Gastroesophageal sphincter (tissue), 4 donors: Measurements from ENCODE around the gene GALNT17. TPM values are rescaled to one million over a fixed set of nuclear protein-coding genes. Genes with fewer than 3 reads are reported as not detected.

ENCODE experiments used
- ATAC-seq: fragments of 150-250 bp; one replicate; pipeline ENCODE4 v1.9.1; 2016; ENCODE audit warnings: mild to moderate bottlenecking, moderate library complexity
- H3K27ac ChIP-seq, 4 donors: fragments of 200-600 bp; sonication (generic) in 3 of 4; 1 replicate in 3 of 4; 2 replicates in 1 of 4; pipeline ENCODE4 v1.5.1; 2016 to 2019
- H3K27me3 ChIP-seq: fragments of 200-600 bp; sonication (generic); one replicate; pipeline ENCODE4 v1.5.1; 2019
- H3K36me3 ChIP-seq, 2 donors: fragments of 200-600 bp; sonication (generic); one replicate each; pipeline ENCODE4 v1.5.1; 2019; ENCODE audit warnings: control low read depth in 1 of 2
- H3K4me1 ChIP-seq, 3 donors: fragments of 200-600 bp; sonication (generic); 1 replicate in 2 of 3; 2 replicates in 1 of 3; pipeline ENCODE4 v1.5.1; 2016 to 2019; ENCODE audit warnings: control low read depth in 2 of 3
- H3K4me3 ChIP-seq, 2 donors: fragments of 200-600 bp; sonication (generic); one replicate each; pipeline ENCODE4 v1.5.1; 2019; ENCODE audit warnings: mild to moderate bottlenecking in 1 of 2, moderate library complexity in 1 of 2
- H3K9me3 ChIP-seq, 3 donors: fragments of 200-600 bp; sonication (generic); one replicate each; pipeline ENCODE4 v1.5.1; 2017 to 2019; ENCODE audit warnings: control low read depth in 2 of 3
- EP300 ChIP-seq: sonication (generic); formaldehyde crosslinking; IDR thresholded peaks from one replicate; pipeline ENCODE4 v1.6.1; 2017; ENCODE audit warnings: antibody characterized with exemption, mild to moderate bottlenecking
- POLR2A ChIP-seq, 2 donors: fragments of 450-650 bp; IDR thresholded peaks; one replicate each; pipeline ENCODE4 v1.6.1; 2017; ENCODE audit warnings: antibody characterized with exemption in 2 of 2, mild to moderate bottlenecking in 2 of 2, moderate library complexity in 1 of 2
- POLR2AphosphoS5 ChIP-seq: sonication (generic); formaldehyde crosslinking; IDR thresholded peaks from one replicate; pipeline ENCODE4 v1.6.1; 2017; ENCODE audit warnings: antibody characterized with exemption
- WGBS, 2 donors: methylation state at CpG; one replicate each; pipeline ENCODE4 v1.1.5; 2018; ENCODE audit warnings: low coverage in 1 of 2; 5-methylcytosine and 5-hydroxymethylcytosine counted together
- total RNA-seq, 4 donors: library from RNA; depleted of rRNA; stranded (reverse); fragments of >200 nt; gene quantifications; one replicate each; pipeline ENCODE4 v1.1.0, GENCODE V29; 2016
- TF ChIP-seq, protein P1 (sequence below), 4 experiments: fragments of 200-600 bp in 2 of 4; fragments of 450-650 bp in 2 of 4; sonication (generic) in 1 of 4; IDR thresholded peaks; one replicate each; pipeline ENCODE4 v1.5.1; 2017 to 2019; ENCODE audit warnings: antibody characterized with exemption in 4 of 4, mild to moderate bottlenecking in 2 of 4, moderate library complexity in 2 of 4

The GALNT17 gene
- total RNA-seq, 4 donors from 2014 or later = 16.7 to 93.2 (median 34.8) TPM

- H3K4me1 ChIP-seq = peaks cover 0 to 14% (median 0%) of the 10 kb centered on the region in 3 donors
- ATAC-seq = no peak
- no peak overlapping the region for H3K4me3 ChIP-seq
- no peaks in the 10 kb centered on the region for H3K9me3 ChIP-seq
- H3K36me3 ChIP-seq = no peaks in the 10 kb centered on the region
- TF ChIP-seq, protein P1, sequence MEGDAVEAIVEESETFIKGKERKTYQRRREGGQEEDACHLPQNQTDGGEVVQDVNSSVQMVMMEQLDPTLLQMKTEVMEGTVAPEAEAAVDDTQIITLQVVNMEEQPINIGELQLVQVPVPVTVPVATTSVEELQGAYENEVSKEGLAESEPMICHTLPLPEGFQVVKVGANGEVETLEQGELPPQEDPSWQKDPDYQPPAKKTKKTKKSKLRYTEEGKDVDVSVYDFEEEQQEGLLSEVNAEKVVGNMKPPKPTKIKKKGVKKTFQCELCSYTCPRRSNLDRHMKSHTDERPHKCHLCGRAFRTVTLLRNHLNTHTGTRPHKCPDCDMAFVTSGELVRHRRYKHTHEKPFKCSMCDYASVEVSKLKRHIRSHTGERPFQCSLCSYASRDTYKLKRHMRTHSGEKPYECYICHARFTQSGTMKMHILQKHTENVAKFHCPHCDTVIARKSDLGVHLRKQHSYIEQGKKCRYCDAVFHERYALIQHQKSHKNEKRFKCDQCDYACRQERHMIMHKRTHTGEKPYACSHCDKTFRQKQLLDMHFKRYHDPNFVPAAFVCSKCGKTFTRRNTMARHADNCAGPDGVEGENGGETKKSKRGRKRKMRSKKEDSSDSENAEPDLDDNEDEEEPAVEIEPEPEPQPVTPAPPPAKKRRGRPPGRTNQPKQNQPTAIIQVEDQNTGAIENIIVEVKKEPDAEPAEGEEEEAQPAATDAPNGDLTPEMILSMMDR (IDR thresholded peaks at IDR 0.05) = no peak
- no peak for TF ChIP-seq POLR2A (IDR thresholded peaks at IDR 0.05)
- no peak for TF ChIP-seq EP300
- TF ChIP-seq POLR2AphosphoS5 = no peak
- H3K27me3 ChIP-seq = no peaks in the 10 kb centered on the region
- H3K27ac ChIP-seq = no peak overlapping the region
- 82 to 84% methylated on average over 6 to 7 of the region's 7 CpGs for WGBS, 2 donors
Measured at GRCh38 chr7:71504697-71505441, 372.9 kb downstream of the GALNT17 start.

DNA sequence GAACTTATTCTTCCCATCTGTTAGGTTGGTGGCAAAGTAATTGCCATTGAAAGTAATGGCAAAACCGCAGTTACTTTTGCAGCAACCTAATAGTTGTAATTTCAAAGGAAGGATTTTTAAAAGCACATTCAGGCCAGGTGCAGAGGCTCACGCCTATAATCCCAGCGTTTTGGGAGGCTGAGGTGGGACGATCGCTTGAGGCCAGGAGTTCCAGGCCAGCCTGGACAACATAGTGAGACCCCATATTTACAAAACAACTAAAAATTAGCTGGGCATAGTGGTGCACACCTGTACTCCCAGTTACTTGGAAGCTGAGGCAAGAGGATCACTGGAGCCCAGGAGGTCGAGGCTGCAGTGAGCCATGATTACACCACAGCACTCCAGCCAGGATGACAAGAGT, 374.9 kb downstream of the GALNT17 start:
- TF ChIP-seq, protein P1 (IDR thresholded peaks at IDR 0.05) = no peak
- TF ChIP-seq POLR2A (IDR thresholded peaks at IDR 0.05) (no peak), POLR2AphosphoS5 (no peak), EP300 (no peak)
- ATAC-seq = no peak
- Histone ChIP-seq H3K27me3 (no peaks in the 10 kb centered on the region), H3K4me3 (no peak overlapping the region), H3K9me3 (no peaks in the 10 kb centered on the region), H3K27ac (no peak overlapping the region), H3K4me1 (peaks cover 0 to 14% (median 0%) of the 10 kb centered on the region in 3 donors), H3K36me3 (no peaks in the 10 kb centered on the region)
- WGBS, 2 donors = 77 to 86% methylated on average over 1 to 4 of the region's 6 CpGs

DNA sequence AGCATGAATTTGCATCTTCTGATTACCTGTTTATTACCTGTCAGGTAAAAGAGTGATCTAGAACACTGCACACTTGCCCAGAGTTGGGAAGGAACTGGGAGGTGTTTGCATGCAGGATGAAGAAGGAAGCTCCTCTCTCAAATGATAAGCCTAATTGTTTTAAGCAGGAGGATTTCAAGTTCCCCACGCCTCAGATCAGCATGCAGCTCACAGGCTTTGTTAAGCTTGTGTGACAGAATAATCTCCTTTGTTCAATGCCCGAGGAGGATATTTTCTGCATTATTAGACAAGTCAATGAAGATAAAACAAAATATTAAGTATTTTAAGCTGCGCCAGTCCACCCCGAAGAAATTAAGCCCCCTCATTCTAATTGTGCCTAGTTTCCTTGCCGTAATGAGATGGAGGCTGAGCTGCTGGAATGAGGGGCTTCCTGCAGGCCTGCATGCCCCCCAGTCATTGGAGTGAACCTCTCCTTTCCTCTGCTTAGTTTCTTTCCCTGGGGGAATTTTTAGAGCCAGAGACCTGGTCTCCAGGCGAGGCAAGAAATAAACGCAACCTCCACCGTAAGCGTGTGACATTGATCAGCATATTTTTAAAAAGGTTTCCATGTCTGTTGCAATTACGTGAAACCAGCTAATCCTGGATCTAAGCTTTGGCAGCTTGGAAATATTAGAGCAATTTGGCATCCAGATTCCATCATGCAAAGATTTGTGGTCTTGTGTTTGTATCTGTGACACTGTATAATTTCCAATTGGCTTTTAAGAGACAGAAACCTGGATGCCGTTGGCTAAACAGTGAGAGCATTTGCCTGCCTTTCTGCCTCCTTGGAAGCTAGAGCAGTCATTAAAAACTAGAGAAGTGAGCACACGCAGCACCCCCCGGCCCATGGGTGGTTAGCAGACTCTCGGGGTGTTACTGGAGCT, 376.0 kb downstream of the GALNT17 start:
- ATAC-seq = no peak
- TF ChIP-seq POLR2A (IDR thresholded peaks at IDR 0.05) (no peak), EP300 (no peak), POLR2AphosphoS5 (no peak)
- H3K27me3 ChIP-seq = no peaks in the 10 kb centered on the region
- H3K4me1 ChIP-seq = peaks cover 0 to 14% (median 0%) of the 10 kb centered on the region in 3 donors
- 49 to 53% methylated on average over 9 to 14 of the region's 14 CpGs for WGBS, 2 donors
- H3K36me3 ChIP-seq = no peaks in the 10 kb centered on the region
- no peaks in the 10 kb centered on the region for H3K9me3 ChIP-seq
- H3K27ac ChIP-seq = no peak overlapping the region
- no peak overlapping the region for H3K4me3 ChIP-seq

DNA sequence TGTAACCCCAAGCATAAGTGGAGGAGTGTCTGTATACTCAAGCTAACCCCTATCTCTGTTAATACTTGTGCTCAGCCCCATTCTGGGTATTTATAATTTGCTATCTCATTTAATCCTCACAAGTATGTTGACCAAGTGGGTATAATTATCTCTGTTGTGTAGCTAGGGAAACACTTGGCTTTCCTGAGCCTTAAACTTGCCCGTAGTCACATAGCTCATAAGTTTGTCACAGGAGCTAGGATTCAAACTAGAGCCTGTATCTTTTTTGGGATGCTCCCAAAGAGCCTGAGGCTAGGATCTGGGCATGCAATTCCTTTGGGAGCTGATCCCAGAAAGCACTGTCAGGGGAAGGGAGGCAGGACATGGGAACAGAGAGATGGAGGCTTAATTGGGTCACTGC, 377.4 kb downstream of the GALNT17 start:
- H3K4me3 ChIP-seq = no peak overlapping the region
- WGBS, 2 donors = 50 to 100% methylated on average over 1 of the region's 1 CpG
- no peaks in the 10 kb centered on the region for H3K27me3 ChIP-seq
- peaks cover 0 to 14% (median 0%) of the 10 kb centered on the region in 3 donors for H3K4me1 ChIP-seq
- H3K9me3 ChIP-seq = no peaks in the 10 kb centered on the region
- TF ChIP-seq, protein P1 (IDR thresholded peaks at IDR 0.05) = no peak
- TF ChIP-seq POLR2AphosphoS5 (no peak), EP300 (no peak), POLR2A (IDR thresholded peaks at IDR 0.05) (no peak)
- no peak for ATAC-seq
- no peaks in the 10 kb centered on the region for H3K36me3 ChIP-seq
- H3K27ac ChIP-seq = no peak overlapping the region

GRCh38 chr7:71511361-71511807, 379.4 kb downstream of the GALNT17 start:
- no peak for ATAC-seq
- no peaks in the 10 kb centered on the region for H3K27me3 ChIP-seq
- H3K4me1 ChIP-seq = peaks cover 0 to 14% (median 0%) of the 10 kb centered on the region in 3 donors
- WGBS, 2 donors = 77 to 100% methylated on average over 1 to 3 of the region's 3 CpGs
- no peak overlapping the region for H3K27ac ChIP-seq
- H3K36me3 ChIP-seq = no peaks in the 10 kb centered on the region
- no peaks in the 10 kb centered on the region for H3K9me3 ChIP-seq
- H3K4me3 ChIP-seq = no peak overlapping the region
- no peak for TF ChIP-seq POLR2AphosphoS5
